ENCODE measurements around the gene CACUL1. TPM values are rescaled to one million over a fixed set of nuclear protein-coding genes. Genes with fewer than 3 reads are reported as not detected.
A peak's percentile ranks its signal among the peaks of the same experiment; 100 is the strongest.
"Not testable (repeated sequence)": the region's sequence is repeated elsewhere in the genome, so short reads cannot be mapped to it uniquely, and the experiment has no call there.

CACUL1 gene
- 36.0 TPM for total RNA-seq

- DNase-seq, result peak; percentile 100
These were observed at the start of gene CACUL1 for GRCh38 chr10:118754556-118755423. TSS of gene CACUL1 (minus strand) at chr10:118754970. CDS start at chr10:118754762, 208 bp downstream.

- no peak for DNase-seq
These were observed 49.5 kb upstream of the CACUL1 start for GRCh38 chr10:118804262-118804773.

- no peak for DNase-seq
These were observed 47.5 kb upstream of the CACUL1 start for GRCh38 chr10:118802126-118802793.

DNA sequence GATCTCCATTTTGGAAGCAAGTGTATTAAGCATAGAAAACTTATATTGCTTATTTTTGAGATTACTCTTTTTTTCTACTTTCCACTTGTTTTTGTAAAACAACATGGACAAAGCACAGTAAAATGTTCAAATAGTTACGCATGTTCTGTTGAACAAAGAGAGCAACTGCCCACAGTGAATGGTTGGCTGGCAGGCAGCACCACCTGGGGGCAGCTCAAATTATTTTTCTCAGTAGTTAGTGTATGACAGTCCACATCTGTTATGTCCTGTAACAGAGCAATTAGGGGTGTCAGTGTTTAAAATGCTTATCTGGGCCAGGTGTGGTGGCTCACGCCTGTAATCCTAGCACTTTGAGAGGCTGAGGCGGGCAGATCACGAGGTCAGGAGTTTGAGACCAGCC is 46.1 kb upstream of the CACUL1 start:
- DNase-seq, result peak; percentile 58

DNA sequence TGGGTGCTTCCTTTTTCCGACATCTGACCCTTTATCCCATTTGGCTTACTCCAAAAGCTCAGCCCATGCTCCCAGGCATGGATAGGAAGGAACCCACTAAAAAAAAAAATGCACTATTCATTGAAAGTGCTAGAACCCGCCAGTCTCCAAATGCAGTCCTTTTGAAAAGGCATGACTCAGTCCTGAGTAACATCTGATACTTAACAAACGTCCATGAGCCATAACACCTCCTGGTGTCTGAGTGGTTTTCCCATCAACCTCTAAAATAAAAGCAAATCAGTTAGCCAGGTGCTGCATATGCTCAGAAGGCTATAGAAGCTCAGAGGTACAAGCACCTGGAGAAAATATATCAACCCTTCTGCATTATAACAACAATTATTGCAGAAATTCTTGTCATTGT is 45.0 kb upstream of the CACUL1 start:
- DNase-seq, result no peak

DNA sequence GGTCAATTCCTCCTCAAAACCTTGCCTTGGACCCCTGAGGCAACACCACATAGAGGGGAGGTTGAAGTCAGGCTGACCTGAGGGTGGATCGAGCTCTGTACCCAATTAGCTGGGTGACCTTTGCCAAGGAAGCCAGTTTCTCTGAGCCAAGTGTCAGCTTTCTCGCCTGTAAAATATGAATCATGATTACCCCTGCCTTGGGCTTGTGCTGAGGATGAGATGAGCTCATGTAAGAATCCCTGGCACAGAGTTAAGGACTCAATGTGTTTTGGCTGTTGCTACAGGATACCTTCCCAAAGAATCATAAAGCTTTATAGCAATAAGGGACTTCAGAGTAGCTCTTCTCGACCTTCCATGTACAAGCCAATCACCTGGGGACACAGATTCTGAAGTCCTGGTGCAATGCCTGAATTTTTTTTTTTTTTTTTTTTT is 43.5 kb upstream of the CACUL1 start:
- DNase-seq, result peak; percentile 78

GRCh38 chr10:118794971-118795370 is 40.2 kb upstream of the CACUL1 start:
- not testable (repeated sequence) for DNase-seq

GRCh38 chr10:118793545-118793944 is 38.8 kb upstream of the CACUL1 start:
- no peak for DNase-seq

DNA sequence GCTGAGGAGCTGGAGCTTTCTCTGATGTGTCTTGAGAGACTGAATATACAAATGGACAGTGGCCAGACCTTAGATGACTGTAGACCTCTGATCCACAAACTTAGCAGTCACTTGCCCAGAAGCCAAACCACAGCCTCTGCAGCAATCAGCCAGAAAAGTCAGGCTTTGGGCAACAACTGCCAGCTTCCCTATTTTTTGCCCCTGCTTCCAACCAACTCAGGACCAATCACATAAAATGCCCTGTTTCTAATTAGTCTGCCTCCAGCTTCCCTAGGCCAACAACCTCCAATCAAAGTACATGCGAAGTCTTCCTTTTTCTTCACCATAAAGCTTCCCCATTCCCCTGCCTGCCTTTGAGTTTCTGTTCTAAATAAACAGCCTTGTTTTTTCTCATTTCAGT is 37.8 kb upstream of the CACUL1 start:
- DNase-seq, result no peak

DNA sequence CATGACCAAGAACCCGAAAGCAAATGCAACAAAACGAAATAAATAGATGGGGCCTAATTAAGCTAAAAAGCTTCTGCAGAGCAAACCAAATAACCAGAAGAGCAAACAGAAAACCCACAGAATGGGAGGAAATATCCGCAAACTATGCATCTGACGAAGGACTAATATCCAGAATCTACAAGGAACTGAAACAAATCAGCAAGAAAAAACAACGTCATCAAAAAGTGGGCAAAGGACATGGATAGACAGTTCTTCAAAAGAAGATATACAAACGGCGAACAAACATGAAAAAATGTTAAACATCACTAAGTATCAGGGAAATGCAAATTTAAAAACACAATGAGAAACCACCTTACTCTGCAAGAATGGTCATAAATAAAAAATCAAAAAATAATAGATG is 35.3 kb upstream of the CACUL1 start:
- no peak for DNase-seq

DNA sequence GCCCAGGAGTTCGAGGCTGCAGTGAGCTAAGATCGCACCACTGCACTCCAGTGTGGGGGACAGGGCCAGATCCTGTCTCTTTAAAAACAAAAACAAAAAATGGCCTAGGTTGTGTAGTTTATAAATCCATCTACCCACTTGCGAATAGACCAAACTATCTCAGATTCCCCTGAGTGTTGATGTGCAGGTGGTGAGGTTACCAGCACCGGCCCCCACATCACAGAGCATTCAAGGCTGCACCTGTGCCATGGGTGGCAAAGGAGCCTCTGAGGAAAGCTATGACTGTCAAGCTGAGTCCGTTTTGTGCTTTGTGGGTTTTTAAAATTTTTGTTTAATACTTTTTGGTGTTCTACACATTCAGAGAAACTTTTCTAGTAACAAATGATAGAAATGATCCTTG is 30.8 kb upstream of the CACUL1 start:
- no peak for DNase-seq

GRCh38 chr10:118783776-118784545 is 29.2 kb upstream of the CACUL1 start:
- no peak for DNase-seq

GRCh38 chr10:118782916-118783465 is 28.2 kb upstream of the CACUL1 start:
- DNase-seq, result not testable (repeated sequence)

DNA sequence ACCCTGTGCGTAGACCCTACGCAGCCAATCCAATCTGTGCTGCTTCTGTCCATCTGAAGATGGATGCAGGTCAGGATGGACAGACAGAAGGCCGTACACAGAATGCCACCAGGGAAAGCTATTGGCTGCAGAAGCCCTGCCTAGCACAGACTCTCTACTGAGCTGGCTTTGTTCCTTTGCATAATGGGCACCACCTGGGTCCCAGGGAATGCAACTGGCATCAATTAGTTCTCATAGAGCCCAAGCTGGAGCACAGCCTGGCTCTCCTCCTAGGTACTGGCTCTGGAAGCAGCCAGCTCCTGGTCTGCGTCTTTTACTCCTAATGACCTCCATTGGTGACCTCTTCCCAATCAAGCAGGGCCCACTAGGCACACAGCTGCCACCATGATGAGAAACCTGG is 26.8 kb upstream of the CACUL1 start:
- no peak for DNase-seq

- no peak for DNase-seq
These were observed 24.0 kb upstream of the CACUL1 start for GRCh38 chr10:118778727-118779126.

DNA sequence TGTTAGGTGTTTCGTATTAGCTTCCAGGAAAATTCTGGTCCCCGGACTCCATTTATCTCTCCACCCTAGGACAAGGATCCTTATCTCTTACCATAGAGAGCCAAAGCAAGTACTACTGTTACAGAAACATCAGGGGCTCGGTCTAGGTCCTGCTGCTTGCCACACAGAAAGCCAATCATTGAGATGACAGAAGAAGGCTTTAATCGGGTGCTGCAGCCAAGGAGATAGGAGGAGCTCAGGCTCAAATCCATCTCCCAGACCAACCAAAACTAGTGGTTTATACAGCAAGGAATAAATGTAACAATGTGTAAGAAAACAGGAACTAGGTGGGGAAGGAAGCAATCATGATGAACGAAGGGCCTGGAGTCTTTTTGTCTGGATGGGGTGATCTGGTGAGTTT is 22.2 kb upstream of the CACUL1 start:
- no peak for DNase-seq

- no peak for DNase-seq
These were observed 21.3 kb upstream of the CACUL1 start for GRCh38 chr10:118776033-118776432.

- DNase-seq, result no peak
These were observed 20.7 kb upstream of the CACUL1 start for GRCh38 chr10:118775478-118775877.

- DNase-seq, result no peak
These were observed 18.3 kb upstream of the CACUL1 start for GRCh38 chr10:118773041-118773440.

GRCh38 chr10:118771976-118772375 is 17.2 kb upstream of the CACUL1 start:
- DNase-seq, result peak; percentile 39

GRCh38 chr10:118769898-118770600 is 15.3 kb upstream of the CACUL1 start:
- no peak for DNase-seq
